Activated CD8-positive, alpha-beta T cell treated with anti-CD3 and anti-CD28 coated beads, Interleukin-2, amount 10 ng/mL, durations not matched to agents 7 days and 5 days (primary cell): Measurements from ENCODE around the gene IGF1. TPM values are rescaled to one million over a fixed set of nuclear protein-coding genes. Genes with fewer than 3 reads are reported as not detected.

Experiments used
- ATAC-seq: fragments of 150-1000 bp; cut with Tn5 transposase; one replicate; pipeline ENCODE4 v1.10.0; 2021; ENCODE audit warnings: moderate library complexity
- CTCF ChIA-PET: fragments of 350-600 bp; sonication (Branson Sonifier 250); formaldehyde crosslinking; loops from one replicate; lab custom pipeline; 2021; ENCODE audit warnings: antibody characterized with exemption; lab: Charles Lee
- POLR2A ChIA-PET: fragments of 350-600 bp; sonication (Branson Sonifier 250); formaldehyde crosslinking; loops from one replicate; lab custom pipeline; 2021; ENCODE audit warnings: antibody characterized with exemption; lab: Charles Lee
- DNase-seq: peaks from one replicate; pipeline ENCODE4 v3.0.0-alpha.2; 2020
- H3K27ac Mint-ChIP-seq: one replicate; pipeline ENCODE4 v1.8.0; 2021; ENCODE audit warnings: mild to moderate bottlenecking, mixed read lengths
- H3K27me3 Mint-ChIP-seq: one replicate; pipeline ENCODE4 v1.8.0; 2021; ENCODE audit warnings: low read depth, mixed read lengths
- H3K36me3 Mint-ChIP-seq: one replicate; pipeline ENCODE4 v1.8.0; 2021; ENCODE audit warnings: low read depth, mixed read lengths
- H3K4me1 Mint-ChIP-seq: one replicate; pipeline ENCODE4 v1.8.0; 2021; ENCODE audit warnings: low read depth, mixed read lengths
- H3K4me3 Mint-ChIP-seq: one replicate; pipeline ENCODE4 v1.8.0; 2021; ENCODE audit warnings: mild to moderate bottlenecking, mixed read lengths
- H3K9me3 Mint-ChIP-seq: one replicate; pipeline ENCODE4 v1.8.0; 2022; ENCODE audit warnings: mixed read lengths; ENCODE audit not compliant: insufficient read depth
- total RNA-seq, 2 experiments: library from RNA; stranded (reverse); gene quantifications; one replicate each; pipeline ENCODE4 v1.2.3, GENCODE V29; 2021

IGF1 gene
- 1 to 10 TPM in 1 of 2 experiments, under 1 TPM in 1; 0.52 to 1.2 TPM for total RNA-seq

DNA sequence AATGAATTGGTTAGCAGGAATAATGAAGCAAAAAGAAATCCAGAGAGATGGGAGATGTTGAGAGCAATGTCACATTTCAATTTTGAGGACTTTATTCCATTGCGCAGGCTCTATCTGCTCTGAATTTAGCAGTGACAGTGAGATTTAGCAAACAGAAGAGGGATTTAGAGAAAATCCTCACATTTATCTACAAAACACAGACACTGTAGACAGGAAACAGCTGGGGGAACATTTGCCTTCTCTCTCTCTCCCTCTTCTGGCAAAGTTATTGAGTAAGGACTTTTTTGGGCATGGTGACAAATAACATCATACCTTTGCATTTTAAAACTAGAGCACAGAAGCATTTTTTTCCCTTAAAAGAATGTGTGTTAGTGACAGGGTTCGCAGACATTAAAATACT, at the start of gene IGF1:
Gene IGF1 (minus strand): TSS at position 158 of the 400 bp plus-strand sequence. CDS start 182 bp downstream, outside the sequence.
- DNase-seq: no peak
- CTCF ChIA-PET: interaction anchor here (3.2 kb wide), 1 partner anchor 59 kb away, joined by 9 read pairs; no protein-coding TSS in a partner anchor

DNA sequence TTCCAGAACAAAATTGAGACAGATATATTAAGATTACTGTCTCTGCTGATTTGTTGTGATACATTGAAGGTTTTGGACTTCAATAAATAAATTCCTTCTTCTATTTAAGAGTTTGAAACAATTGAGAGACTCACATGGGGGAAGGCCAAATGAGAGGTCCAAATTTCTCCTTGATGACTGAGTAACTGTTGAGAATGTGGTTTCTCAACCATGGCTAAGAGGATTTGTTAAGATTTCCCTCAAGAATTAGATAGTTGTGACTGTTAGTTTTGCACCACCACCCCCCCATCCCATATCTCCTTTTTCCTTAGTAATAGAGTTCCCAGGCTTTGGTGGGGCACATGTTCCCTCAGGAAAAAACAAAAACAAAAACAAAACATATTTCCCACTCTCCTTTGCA, 47.7 kb upstream of the IGF1 start:
- Mint-ChIP-seq H3K27me3 (peaks cover 4% of the 10 kb centered on the region), H3K27ac (no peak overlapping the region), H3K4me1 (no peaks in the 10 kb centered on the region), H3K36me3 (no peaks in the 10 kb centered on the region), H3K4me3 (no peak overlapping the region), H3K9me3 (no peaks in the 10 kb centered on the region)
- ChIA-PET CTCF (no interaction called here), POLR2A (no interaction called here)
- DNase-seq (no peak), ATAC-seq (no peak)

More for the DNA sequence above, at the start of gene IGF1:
- Mint-ChIP-seq H3K27ac (no peak within 1 kb of the TSS), H3K4me3 (no peak within 1 kb of the TSS), H3K36me3 (peaks cover 5% of the 10 kb centered on the region), H3K4me1 (peaks cover 45% of the 10 kb centered on the region), H3K27me3 (no peaks in the 10 kb centered on the region), H3K9me3 (no peaks in the 10 kb centered on the region)
- ATAC-seq: no peak
- POLR2A ChIA-PET: interaction anchor here (0.7 kb wide), 1 partner anchor 765 kb away, joined by 3 read pairs; no protein-coding TSS in a partner anchor

DNA sequence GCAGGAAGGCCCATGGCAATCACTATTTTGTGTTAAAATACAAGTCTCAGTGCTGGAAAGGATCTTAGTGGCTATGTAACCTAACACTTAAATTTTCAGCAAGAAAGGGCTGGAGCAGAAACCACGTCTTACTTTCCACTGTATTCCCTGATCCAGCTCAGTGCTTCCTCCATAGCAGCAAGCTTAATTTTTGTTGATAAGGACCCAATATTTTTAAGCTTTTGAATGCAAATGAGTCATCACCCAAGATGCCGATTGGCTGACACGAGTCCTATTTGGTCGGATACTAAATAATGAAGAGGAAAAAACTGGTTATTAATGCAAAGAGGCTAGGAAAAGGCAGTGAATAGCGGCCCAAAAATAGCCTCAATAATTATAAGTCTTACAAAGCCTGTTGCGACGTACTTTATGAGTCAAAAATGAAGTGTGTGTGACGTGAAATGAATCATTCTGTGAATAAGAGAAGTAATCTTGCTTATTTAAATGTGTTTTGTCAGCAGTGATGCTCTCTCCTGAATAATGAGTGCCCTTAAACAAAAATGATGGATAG, 46.9 kb upstream of the IGF1 start:
- Mint-ChIP-seq H3K4me1 (no peaks in the 10 kb centered on the region), H3K27ac (no peak overlapping the region), H3K36me3 (no peaks in the 10 kb centered on the region), H3K4me3 (no peak overlapping the region), H3K27me3 (peaks cover 6% of the 10 kb centered on the region), H3K9me3 (no peaks in the 10 kb centered on the region)
- ATAC-seq: no peak
- ChIA-PET CTCF (interaction anchor here (1.6 kb wide), 1 partner anchor 15 kb away, joined by 3 read pairs; no protein-coding TSS in a partner anchor), POLR2A (no interaction called here)
- no peak for DNase-seq

DNA sequence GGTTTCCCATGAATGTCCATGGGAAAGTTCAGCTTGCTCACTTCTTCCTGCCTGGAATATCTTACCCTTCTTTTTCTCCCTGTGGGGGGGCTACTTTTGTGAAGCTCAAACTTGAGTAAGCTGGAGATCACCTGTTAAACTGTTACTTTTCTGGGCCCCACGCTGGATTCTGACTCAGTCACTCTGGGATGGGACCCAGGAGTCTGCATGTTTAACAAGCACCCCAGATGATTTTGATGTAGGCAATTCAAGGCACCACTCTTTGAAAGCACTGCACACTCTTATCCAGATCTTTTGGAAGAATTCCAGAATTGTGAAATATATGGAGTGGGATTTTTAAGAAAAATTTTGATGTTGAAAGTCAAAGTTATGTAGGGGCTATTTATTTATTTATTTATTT, 46.3 kb upstream of the IGF1 start:
- ATAC-seq (no peak), DNase-seq (no peak)
- Mint-ChIP-seq H3K36me3 (no peaks in the 10 kb centered on the region), H3K27ac (no peak overlapping the region), H3K27me3 (peaks cover 6% of the 10 kb centered on the region), H3K4me1 (no peaks in the 10 kb centered on the region), H3K9me3 (no peaks in the 10 kb centered on the region), H3K4me3 (no peak overlapping the region)
- CTCF ChIA-PET: interaction anchor here (1.6 kb wide), 1 partner anchor 16 kb away, joined by 3 read pairs; no protein-coding TSS in a partner anchor
- POLR2A ChIA-PET: no interaction called here

DNA sequence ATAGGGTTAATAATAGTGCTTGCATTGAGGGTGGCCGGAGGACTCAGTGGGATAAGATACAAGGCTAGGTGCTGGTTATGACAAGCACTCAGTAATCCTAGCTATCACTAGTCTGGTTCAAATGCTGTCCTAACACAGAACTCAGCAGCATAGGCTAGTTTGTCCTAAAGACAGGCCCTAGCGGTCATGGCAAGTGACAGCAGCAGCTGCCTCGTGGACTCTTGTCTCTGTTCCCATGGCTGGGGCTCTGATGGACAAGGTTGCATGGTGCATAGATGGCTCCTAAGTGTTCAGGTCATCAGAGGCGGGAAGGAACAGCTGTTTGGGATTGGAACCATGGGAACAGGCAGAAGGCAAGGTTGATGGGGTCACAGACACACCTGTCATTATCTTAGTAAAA, 42.4 kb upstream of the IGF1 start:
- H3K36me3 Mint-ChIP-seq: no peaks in the 10 kb centered on the region
- no peak overlapping the region for H3K4me3 Mint-ChIP-seq
- H3K27me3 Mint-ChIP-seq: peaks cover 8% of the 10 kb centered on the region
- DNase-seq (no peak), ATAC-seq (no peak)
- no peak overlapping the region for H3K27ac Mint-ChIP-seq
- H3K4me1 Mint-ChIP-seq: no peaks in the 10 kb centered on the region
- POLR2A ChIA-PET: no interaction called here
- no peaks in the 10 kb centered on the region for H3K9me3 Mint-ChIP-seq
- CTCF ChIA-PET: no interaction called here

GRCh38 chr12:102521662-102522277, 41.4 kb upstream of the IGF1 start:
- CTCF ChIA-PET: no interaction called here
- no peak for ATAC-seq
- POLR2A ChIA-PET: no interaction called here

GRCh38 chr12:102518871-102519270, 38.5 kb upstream of the IGF1 start:
- no peak overlapping the region for H3K27ac Mint-ChIP-seq
- H3K36me3 Mint-ChIP-seq: no peaks in the 10 kb centered on the region
- H3K27me3 Mint-ChIP-seq: peaks cover 9% of the 10 kb centered on the region
- ChIA-PET POLR2A (no interaction called here), CTCF (no interaction called here)
- no peak overlapping the region for H3K4me3 Mint-ChIP-seq
- H3K9me3 Mint-ChIP-seq: no peaks in the 10 kb centered on the region
- DNase-seq: no peak
- ATAC-seq: no peak
- no peaks in the 10 kb centered on the region for H3K4me1 Mint-ChIP-seq

More at GRCh38 chr12:102521662-102522277, 41.4 kb upstream of the IGF1 start:
- H3K27me3 Mint-ChIP-seq: peaks cover 8% of the 10 kb centered on the region
- H3K4me3 Mint-ChIP-seq: no peak overlapping the region
- no peak for DNase-seq
- H3K36me3 Mint-ChIP-seq: no peaks in the 10 kb centered on the region
- H3K9me3 Mint-ChIP-seq: no peaks in the 10 kb centered on the region
- no peaks in the 10 kb centered on the region for H3K4me1 Mint-ChIP-seq
- no peak overlapping the region for H3K27ac Mint-ChIP-seq

- no peak for DNase-seq
- H3K4me1 Mint-ChIP-seq: peaks cover 9% of the 10 kb centered on the region
- CTCF ChIA-PET: no interaction called here
- H3K27me3 Mint-ChIP-seq: peaks cover 5% of the 10 kb centered on the region
- POLR2A ChIA-PET: no interaction called here
- H3K9me3 Mint-ChIP-seq: no peaks in the 10 kb centered on the region
- no peak overlapping the region for H3K27ac Mint-ChIP-seq
- no peak for ATAC-seq
- no peaks in the 10 kb centered on the region for H3K36me3 Mint-ChIP-seq
- no peak overlapping the region for H3K4me3 Mint-ChIP-seq
Observed at GRCh38 chr12:102514696-102515095, 34.3 kb upstream of the IGF1 start.

GRCh38 chr12:102513739-102514138, 33.4 kb upstream of the IGF1 start:
- Mint-ChIP-seq H3K27me3 (peaks cover 5% of the 10 kb centered on the region), H3K36me3 (no peaks in the 10 kb centered on the region), H3K4me3 (no peak overlapping the region), H3K9me3 (no peaks in the 10 kb centered on the region), H3K4me1 (peaks cover 9% of the 10 kb centered on the region), H3K27ac (no peak overlapping the region)
- ChIA-PET CTCF (interaction anchor here (0.9 kb wide), 1 partner anchor 189 kb away, joined by 3 read pairs; no protein-coding TSS in a partner anchor), POLR2A (interaction anchor here (0.5 kb wide), 1 partner anchor 585 kb away, joined by 3 read pairs; no protein-coding TSS in a partner anchor)
- ATAC-seq (no peak), DNase-seq (no peak)

DNA sequence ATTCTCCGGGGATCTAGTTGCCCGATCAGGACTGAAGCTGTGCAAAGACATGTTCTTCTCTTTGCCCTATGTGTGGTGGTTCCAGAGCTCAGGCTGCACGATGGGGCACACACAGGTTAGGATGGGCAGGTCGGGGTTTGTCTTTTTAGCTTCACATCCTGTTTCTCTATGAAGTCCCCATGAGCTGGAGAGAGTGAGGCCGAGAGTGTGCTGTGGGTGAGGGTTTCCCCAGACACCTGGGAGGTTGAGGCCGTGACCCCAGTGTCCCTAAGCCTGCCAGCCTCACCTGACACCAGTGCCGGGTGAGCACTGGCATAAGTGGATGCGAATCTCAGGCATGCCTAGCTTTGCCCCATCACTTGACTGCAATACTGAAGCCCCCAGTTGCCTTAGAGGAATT, 32.9 kb upstream of the IGF1 start:
- DNase-seq (no peak), ATAC-seq (no peak)
- H3K9me3 Mint-ChIP-seq: no peaks in the 10 kb centered on the region
- H3K27me3 Mint-ChIP-seq: peaks cover 5% of the 10 kb centered on the region
- H3K36me3 Mint-ChIP-seq: no peaks in the 10 kb centered on the region
- ChIA-PET POLR2A (interaction anchor here (0.5 kb wide), 1 partner anchor 585 kb away, joined by 3 read pairs; no protein-coding TSS in a partner anchor), CTCF (no interaction called here)
- H3K4me1 Mint-ChIP-seq: peaks cover 9% of the 10 kb centered on the region
- H3K27ac Mint-ChIP-seq: no peak overlapping the region
- no peak overlapping the region for H3K4me3 Mint-ChIP-seq

GRCh38 chr12:102512523-102512922, 32.2 kb upstream of the IGF1 start:
- H3K4me3 Mint-ChIP-seq: no peak overlapping the region
- H3K27ac Mint-ChIP-seq: no peak overlapping the region
- no peak for ATAC-seq
- POLR2A ChIA-PET: no interaction called here
- peaks cover 9% of the 10 kb centered on the region for H3K4me1 Mint-ChIP-seq
- H3K36me3 Mint-ChIP-seq: no peaks in the 10 kb centered on the region
- H3K9me3 Mint-ChIP-seq: peaks cover 2% of the 10 kb centered on the region
- peaks cover 5% of the 10 kb centered on the region for H3K27me3 Mint-ChIP-seq
- CTCF ChIA-PET: no interaction called here
- DNase-seq: no peak

GRCh38 chr12:102511575-102511974, 31.2 kb upstream of the IGF1 start:
- no peak overlapping the region for H3K27ac Mint-ChIP-seq
- H3K36me3 Mint-ChIP-seq: no peaks in the 10 kb centered on the region
- ATAC-seq (no peak), DNase-seq (no peak)
- CTCF ChIA-PET: no interaction called here
- H3K4me3 Mint-ChIP-seq: no peak overlapping the region
- H3K27me3 Mint-ChIP-seq: peaks cover 5% of the 10 kb centered on the region
- H3K4me1 Mint-ChIP-seq: peaks cover 9% of the 10 kb centered on the region
- H3K9me3 Mint-ChIP-seq: peaks cover 6% of the 10 kb centered on the region
- POLR2A ChIA-PET: no interaction called here
